GM21723 (cell line): ENCODE data around the gene NDST3.
A peak's percentile ranks its signal among the peaks of the same experiment; 100 is the strongest.

Experiments used
- ATAC-seq: cut with Tn5 transposase; IDR thresholded peaks from one replicate; pipeline ENCODE4 v1.9.1; 2021; ENCODE audit warnings: mild to moderate bottlenecking, moderate library complexity; ENCODE audit not compliant: unreplicated experiment

The NDST3 gene

DNA sequence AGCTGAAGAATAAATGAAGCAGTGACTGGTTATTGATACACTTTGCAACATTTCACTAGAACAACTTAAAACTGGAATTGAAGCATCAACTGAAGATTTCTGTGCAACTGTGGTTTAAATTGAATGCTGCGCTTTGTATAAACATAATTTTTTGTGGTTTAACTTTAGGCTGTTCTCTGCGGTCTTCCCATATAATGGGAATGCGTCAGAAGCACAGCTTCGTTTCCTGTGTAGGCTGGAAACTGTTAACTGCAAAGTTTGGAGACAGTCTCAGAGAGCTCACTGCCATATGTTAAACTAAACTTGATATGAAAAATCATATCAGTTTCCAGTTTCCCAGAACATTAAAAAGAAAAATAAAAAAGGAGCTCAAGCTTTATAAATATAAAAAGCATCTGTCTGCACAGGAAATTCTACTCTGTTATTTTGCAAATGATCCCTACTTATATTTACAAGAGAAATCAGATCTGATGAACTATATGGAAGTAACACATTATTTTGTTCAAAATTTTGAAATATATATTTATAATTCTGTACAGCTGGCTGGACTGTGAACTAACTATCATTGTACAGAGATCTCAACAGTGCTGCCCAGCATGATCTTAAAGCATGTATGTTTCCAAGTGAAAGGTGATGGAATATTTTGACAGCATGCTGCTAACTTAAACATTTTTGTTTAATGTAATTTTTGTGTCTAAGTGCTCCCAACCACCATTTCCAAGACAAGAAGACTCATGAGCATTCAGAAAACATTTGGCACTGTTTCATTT, 139.9 kb downstream of the NDST3 start:
- no peak for ATAC-seq

DNA sequence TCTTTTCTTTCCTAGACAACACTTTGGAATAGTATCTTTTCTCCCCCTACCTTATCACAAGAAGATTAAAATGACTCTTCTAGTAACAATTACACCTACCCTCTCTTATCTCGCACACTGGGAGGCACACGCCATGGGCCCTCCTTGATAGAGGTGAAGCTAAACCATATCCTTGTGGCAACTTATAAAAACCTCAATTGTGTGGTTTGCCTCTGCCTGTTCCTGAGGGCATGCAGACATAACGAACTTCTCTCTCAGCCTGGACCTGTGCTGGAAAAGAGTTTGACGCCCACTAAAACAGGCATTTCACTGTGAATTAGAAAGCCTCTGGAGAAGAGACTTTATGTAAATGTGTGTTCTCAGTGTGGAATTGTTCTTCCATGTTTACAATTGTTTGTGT, 141.2 kb downstream of the NDST3 start:
- ATAC-seq: no peak

DNA sequence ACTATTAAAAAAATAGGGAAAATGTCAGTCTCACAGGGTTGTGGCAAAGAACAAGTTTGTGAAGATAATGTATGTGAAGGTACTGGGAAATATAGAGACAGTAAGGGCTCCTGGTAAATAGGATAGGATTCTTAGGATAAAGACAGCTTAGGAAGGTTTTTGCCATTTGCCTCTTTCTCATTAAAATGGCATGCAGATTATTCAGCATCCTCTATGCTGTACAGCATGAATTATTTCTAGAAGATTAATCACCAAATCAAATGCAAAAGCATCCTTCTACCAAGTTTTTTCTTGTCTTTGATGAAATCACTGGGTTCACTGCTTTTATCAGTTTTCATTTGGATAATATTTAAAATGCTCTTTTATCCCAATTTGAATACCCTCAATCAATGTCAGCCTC, 142.8 kb downstream of the NDST3 start:
- ATAC-seq: no peak

DNA sequence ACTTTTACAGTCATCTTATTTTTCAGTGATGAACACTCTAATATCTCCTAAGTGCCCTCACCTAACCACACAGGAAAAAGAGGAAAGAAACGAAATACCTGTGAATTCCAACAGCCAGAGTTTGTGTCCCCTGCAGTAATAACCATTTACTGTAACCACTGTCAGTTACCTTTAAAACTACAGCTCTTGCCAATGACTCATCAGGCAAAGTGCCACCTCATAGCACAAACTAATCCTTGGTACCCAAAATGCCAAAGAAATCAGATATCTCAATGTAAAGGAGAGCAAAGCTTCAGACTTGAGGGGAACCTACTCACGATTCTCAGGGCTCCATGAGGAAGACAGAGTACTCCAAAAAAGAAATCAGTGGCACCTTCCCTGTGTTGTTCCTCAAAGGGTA, 146.5 kb downstream of the NDST3 start:
- no peak for ATAC-seq

DNA sequence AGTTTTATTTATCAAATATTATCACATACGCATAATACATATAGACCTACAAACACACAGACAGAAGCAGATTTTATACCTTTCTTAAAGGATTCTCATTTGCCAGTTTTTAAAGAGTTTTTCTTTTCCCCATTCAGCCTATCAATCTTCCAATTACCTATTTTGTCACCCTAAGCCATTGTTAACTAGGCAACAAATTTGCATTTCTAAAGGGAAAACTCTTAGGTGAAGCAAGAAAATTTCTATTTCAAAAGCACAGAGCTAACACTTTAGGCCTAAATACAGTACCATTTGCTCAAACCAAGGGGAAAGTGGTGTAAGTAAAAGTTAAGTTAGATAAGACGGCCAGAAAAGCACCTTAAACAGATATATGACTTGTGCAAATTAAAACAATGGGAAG, 156.6 kb downstream of the NDST3 start:
- no peak for ATAC-seq

DNA sequence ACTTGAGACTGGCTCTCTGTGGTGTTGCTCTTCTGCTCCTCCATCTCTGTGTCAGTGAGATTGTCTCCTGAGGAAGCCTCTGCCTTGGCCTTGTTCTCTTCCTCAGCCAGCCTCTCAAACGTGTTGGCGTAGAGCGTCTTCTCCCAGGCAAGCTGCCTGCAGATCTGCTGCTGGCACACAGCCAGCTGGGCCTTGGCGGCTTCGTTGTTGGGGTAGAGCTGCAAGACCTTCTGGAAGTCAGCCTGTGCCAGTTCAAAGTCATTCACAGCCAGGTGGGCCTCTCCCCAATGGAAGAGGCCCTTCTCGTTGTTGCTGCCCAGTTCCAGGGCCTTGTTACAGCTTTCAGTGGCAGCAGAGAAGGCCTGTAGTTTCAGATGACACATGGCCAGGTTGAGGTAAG, 159.1 kb downstream of the NDST3 start:
- ATAC-seq: no peak

DNA sequence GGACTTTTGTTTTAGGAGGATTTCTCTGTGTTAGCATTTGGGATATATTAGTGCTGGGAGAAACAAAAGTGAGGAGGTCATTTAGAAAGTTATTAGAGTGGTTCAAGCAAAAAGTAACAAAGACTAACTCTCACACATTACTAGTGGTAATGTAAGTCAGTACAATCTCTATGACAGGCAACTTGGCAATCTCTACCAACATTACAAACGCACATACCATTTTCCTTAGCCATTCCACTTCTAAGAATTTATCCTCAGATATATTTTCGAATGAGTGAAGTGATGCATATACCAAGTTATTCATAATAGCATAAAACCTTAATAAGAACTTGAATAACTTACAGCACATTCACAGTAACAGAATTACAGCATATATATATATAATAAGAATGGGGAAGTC, 172.3 kb downstream of the NDST3 start:
- no peak for ATAC-seq

DNA sequence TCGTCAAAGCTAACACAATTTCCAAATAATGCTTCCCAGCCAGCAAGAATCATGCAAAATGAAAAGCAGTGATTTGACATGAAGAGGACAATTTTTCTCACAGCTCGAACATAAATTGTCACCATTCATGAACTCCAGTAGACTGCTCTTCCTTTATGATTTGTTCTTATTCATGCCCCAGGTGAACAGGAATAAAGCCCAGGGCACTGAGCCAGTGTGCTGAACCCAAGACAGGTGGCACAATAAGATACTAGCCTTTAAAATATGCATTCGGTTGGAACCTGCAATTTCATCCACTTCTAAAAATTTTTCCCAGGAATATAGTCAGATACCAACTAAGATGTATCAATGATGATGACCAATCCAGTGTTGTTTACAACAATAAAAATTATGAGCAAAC, 178.8 kb downstream of the NDST3 start:
- no peak for ATAC-seq

DNA sequence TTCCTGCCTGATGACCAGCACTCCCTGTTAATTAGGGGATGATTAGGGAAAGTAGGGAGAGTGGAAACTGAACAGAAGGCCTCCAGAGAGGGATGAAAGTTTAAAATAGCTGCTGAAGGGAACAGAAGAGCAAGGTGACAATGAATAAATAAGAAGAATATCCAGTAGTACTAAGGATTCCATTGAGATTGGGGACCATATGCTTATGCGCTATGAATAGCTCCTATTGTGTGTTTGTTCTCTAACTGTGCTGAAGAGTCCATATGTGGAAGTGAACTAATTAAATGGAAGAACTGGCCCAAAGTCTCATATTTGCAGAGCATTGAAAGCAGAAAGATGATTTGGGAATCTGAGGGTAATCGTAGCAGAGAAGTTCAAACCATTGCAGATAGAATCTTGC, 181.5 kb downstream of the NDST3 start:
- ATAC-seq: no peak

DNA sequence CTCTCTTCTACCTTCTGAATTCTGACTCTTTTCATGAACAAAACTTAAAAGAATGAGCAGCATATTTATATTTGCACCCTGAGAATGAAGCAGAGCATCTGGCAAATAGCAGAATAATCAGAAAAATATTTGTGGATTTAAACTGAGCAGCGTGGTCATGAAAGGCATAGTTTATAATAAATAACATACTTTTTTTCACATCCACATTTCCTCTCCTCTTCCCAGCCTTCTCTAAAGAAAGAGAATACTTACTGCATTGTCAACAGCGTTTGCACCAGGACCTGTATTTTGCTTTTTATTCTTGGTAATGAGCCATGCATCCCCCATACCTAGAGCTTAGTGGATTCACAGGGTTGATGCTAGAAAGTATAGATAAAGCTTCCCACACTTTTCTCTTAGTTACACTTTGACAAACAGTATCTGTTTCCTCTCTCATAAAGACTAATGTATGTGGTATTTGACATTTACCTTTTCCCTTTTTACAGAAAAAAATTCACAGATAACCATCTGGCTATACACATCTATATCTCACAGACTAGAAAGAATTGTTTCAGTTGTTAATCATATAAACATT, 187.0 kb downstream of the NDST3 start:
- no peak for ATAC-seq

DNA sequence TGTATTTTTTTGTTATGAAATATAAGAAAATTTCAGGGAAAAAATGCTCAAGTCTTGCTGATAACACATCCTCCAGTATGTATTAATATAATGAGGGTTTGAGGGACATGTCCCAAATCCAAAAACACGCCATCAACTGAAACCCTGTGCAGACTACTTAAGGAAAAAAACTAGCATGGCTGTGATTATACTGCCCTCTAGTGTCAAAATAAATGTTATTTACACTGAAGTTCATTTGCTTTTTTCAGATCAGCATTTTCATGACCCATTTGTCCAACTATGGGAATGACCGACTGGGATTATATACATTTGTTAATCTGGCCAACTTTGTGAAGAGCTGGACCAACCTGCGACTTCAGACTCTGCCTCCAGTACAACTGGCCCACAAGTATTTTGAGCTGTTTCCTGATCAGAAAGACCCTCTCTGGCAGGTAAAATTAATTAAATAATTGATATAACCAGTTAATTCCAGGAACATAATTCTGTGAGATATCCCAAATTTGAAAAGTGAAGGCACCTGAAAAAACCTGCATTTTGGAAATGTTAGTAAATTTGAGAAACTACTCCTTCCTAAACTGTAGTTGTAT, 190.1 kb downstream of the NDST3 start:
- peak; percentile 84 for ATAC-seq

DNA sequence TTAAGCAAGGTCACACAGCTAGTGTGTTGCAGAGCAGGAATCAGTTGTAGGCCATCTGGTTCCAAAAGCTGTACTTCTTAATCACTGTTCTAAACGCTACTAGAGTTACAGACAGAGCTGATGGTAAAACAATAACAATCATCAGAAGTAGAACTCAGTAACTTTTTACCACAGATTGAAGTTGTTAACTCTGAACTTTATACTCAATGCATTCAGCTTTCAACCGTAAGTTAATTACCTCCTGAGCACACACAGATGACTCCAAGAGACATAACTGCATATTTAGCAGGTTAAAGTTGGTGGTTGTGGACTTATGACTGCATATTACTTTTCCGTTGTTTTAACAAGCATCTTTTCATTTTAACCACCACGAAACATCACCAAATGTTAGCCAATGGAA, 191.2 kb downstream of the NDST3 start:
- no peak for ATAC-seq

DNA sequence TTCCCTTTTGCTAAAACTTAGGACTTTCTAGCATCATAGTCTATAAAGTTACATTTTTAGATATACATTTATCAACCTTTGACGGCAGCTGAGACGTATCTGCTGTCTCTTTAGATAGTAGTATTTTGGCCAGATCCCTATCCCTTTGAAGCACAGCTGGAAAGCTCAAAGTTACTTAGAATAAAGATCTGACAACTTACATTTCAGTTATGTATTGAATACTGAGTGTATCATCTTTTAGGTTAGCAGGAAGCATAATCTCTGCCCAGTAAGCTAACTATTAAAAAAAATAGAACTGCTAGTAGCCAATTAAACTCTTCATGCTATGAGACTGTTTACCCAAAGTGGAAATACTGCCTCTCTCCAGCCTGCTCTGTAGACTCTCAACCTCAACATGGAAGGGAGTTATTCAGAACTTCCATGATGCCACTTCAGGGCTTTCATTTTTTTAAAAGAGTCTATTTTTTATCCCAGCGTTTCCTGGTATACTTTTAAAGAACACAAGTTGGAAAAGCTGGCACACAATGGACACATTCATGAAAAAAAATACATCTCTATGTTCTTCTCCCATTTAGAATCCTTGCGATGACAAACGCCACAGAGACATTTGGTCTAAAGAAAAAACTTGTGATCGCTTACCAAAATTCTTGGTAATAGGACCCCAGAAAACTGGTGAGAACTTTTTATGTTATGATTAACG, 192.2 kb downstream of the NDST3 start:
- ATAC-seq: no peak

DNA sequence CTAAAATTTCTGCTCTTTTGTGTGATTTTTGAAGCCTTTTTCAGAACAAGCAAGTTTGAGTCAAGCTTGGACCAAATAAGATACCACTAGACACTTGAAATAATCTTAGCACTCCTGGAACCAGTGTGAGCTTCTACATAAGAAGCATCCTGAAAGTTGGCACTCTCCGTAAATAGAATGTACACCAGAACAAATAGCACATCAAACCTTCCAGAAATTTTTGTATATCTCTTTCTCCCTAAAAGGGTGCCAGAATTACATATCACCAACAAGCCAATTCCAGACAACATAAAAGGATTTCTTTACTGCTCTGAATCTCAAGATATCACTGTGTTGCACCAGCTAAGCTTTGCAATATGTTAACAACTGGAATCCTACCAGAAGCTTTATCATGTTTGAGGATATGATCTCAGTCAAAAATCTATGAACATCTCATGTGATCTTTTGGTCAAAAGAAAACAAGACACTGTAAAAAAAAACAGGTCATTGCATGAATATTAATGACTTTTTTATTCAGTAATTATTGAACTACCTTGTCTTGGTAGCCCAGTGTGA, 201.4 kb downstream of the NDST3 start:
- ATAC-seq: no peak

DNA sequence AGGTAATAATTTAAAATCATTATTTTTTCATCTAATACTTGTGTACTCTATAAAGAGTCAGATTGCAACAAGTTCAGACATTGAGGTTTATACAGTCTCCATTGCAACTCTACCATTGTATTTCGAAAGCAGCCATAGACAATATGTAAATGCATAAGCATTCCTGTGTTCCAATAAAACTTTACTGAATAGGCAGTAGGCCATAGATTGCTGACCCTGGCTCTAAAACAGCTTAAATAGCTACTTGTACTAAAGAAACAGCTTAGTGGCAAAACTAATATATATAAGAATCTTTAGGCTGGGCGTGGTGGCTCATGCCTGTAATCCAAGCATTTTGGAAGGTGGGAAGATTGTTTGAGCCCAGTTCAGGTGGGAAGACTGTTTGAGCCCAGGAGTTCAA, 203.2 kb downstream of the NDST3 start:
- no peak for ATAC-seq

DNA sequence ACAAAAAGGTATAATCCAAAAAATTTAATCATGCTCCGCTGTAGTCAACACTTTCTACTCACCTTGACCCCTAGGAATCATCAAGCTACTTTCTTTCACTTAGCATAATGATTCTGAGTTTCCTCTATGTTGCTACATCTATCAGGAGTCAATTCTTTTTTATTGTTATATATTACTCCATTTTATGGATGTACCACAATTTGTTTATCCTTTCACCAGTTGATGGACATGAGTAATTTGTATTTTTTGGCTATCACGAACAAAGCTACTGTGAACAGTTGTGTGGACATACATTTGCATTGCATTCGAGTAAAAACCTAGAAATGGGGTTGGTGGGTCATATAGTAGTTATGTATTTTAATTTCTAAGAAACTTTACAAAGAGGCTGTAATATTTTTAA, 215.6 kb downstream of the NDST3 start:
- ATAC-seq: no peak

DNA sequence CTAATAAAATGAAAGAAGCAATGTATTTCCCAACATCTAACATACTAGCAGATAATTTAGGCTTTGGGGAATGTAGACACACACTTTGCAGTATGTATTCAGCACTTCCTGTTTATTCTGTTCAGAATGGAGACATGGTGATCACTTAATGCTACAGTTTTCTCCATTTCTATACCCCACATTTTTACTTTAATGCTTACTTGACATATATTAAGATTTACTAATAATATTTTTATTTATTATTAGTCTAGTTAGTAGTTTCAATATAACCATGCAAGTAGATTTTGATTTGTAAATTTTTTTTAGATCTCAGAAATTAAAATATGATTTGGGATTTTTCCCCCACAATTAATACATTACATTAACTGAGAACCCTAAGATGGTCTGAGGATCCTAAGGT, 220.1 kb downstream of the NDST3 start:
- ATAC-seq: no peak

DNA sequence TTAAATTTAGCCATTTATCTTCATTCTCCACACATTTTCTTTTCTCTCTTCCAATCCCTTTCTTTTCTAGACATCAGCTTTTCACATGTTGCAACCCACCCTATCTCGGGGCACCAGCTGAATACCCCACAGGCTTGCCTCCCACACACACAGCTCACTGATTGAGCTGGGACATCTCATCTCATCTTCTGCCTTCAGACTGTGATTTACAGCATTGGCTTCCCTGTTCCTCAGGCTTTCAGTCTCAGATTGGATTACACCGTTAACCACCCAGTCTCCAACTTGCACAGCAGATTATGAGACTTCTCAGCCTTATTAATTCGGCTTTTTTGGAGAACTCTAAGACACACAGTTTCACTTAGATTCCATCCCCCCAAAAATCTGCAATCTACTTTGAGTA, 224.8 kb downstream of the NDST3 start:
- ATAC-seq: no peak

DNA sequence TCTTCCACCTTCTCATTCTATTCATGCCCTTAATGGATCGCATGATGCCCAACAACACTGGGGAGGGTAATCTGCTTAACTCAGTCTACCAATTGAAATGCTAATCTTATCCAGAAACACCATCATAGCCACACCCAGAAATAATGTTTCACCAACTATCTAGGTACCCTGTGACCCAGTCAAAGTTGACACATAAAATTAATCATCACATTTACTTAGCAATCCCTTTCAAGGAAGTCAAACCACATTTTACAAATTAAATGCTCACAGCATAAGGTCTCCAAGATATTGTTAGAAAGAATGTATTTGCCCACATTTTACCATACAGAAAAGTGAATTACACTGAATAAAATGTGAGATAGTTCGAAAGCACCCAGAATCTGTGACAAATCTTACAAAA, 226.0 kb downstream of the NDST3 start:
- ATAC-seq: no peak

DNA sequence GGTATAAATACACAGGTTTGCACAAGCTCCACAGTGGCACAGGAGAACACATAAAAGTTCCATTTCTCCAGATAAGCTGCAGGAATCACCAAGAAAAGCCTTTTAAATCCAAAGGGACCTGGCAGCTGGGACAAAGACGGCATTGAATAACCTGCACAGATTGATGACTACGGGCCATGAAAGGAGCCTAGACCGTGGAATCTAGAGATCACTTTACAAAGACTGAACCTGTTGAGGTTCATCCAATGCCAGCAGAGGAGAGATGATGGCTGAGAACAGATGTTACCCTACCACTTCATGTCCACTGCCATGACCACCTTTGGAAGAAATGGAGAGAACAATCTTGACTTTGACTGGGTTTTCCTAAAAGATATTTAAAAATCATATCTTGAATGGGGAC, 229.8 kb downstream of the NDST3 start:
- no peak for ATAC-seq

DNA sequence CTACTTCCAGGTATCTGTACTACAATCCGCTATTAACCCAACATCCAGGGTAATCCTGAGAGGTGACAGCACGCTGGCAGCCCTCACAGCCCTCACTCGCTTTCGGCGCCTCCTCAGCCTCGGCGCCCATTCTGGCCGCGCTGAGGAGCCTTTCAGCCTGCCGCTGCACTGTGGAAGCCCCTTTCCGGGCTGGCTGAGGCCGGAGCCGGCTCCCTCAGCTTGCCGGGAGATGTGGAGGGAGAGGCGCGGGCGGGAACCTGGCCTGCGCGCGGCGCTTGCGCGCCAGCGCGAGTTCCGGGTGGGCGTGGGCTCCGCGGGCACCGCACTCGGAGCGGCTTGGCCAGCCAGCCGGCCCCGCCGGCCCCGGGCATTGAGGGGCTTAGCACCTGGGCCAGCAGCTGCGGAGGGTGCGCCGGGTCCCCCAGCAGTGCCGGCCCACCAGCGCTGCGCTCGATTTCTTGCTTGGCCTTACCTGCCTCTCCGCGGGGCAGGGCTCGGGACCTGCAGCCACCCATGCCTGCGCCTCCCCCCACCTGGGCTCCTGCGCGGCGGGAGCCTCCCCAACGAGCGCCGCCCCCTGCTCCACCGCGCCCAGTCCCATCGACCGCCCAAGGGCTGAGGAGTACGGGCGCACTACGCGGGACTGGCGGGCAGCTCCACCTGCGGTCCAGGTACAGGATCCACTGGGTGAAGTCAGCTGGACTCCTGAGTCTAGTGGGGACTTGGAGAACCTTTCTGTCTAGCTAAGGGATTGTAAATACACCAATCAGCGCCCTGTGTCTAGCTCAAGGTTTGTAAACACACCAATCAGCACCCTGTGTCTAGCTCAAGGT, 231.2 kb downstream of the NDST3 start:
- ATAC-seq: peak; percentile 73
